Hindlimb muscle (tissue), 1 donor: ENCODE measurements around the gene CELA3B. TPM values are rescaled to one million over a fixed set of nuclear protein-coding genes. Genes with fewer than 3 reads are reported as not detected.
"Not testable (repeated sequence)": the region's sequence is repeated elsewhere in the genome, so short reads cannot be mapped to it uniquely, and the experiment has no call there.

Source experiments
- DNase-seq: peaks from one replicate; pipeline ENCODE4 v3.0.0-alpha.2; 2013
- polyA plus RNA-seq: library from polyadenylated mRNA; unstranded; fragments of 120-200 nt; gene quantifications from one replicate; pipeline ENCODE4 v1.2.1, GENCODE V29; 2013; ENCODE audit not compliant: insufficient read length

The CELA3B gene
- polyA plus RNA-seq, 1 donor: not detected

DNA sequence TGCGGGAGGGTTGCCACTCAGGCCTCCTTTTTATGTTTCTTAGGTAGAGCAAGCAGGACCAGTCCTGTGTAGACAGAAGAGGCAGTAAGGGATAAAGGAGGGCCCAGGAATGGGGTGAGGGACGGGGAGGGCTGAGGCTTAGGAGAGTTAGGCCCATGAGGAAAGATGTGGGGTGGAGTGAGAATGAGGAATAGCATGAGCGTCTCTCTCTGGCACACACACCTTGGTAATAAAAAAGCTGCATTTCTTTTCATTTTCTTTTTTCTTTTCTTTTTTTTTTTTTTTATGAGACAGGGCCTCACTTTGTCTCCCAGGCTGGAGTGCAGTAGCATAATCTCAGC lies 32.1 kb upstream of the CELA3B start:
- DNase-seq: no peak

GRCh38 chr1:21946836-21947587 lies 29.8 kb upstream of the CELA3B start:
- no peak for DNase-seq

- DNase-seq: no peak
Measured at GRCh38 chr1:21950734-21951133, 26.1 kb upstream of the CELA3B start.

DNA sequence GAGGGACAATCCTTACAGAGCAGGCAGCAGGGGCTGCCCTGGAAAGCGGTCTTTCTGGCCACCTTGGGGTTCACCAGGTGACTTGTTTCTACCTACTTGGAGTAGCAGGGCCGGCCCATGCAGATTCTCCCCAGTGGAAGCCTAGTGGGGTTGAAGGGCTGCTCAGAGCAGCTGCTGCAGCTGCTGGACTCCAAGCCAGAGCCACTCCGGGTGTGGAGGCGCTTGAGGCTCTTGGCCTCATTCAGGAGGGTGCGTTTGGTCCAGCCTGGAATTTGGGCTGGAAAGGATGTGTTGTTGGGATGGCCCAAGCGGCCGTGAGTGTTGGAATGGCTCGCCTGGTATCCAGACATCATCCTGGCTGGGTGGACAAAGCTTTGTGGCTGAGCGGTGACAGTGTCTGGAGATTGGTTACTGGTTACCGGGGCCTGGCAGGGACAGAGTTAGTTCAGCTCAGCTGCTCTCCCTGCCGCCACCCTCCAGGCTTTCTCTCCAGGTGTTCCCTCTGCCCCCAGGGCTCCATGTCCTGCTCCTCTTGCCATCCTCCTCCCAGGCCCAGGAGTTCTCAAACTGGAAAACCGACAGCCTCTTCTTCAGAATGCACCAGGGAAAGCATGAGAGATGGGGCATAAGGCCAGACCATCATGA lies 25.5 kb upstream of the CELA3B start:
- DNase-seq: no peak

DNA sequence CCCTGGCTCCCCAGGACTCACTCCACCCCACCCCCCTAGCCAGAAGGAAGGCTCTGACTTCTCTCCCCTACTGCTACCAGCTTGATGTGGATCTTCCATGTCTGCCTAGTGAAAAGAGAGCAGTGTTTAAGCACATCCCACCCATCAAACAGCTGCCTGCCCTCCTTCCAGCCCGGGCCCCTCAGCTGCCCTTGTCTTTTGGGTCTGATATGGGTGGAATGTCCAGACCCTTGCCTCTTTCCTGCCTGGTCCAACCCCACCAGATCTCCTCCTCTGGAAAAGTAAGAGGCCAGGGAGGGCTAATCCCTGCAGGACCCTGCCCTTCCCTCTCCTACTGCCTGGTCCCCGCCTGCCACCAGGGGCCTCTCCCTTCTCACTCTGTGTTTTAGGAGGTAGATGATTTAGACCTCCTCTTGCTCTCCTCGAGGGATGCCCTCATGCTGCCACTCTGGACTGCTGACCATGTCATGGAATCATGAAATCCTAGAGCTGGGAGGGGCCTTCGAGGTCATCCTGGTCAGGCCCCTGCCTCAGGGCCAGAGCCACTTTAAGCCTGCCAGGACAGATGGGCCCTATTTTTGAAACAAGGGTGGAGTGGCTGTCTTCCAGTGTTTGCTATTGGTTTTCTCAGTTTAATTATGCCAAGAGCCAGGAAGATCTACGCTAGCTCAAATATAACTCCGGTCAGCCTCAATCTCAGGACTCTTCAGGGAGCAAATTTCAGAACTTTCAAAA lies 23.9 kb upstream of the CELA3B start:
- no peak for DNase-seq

DNA sequence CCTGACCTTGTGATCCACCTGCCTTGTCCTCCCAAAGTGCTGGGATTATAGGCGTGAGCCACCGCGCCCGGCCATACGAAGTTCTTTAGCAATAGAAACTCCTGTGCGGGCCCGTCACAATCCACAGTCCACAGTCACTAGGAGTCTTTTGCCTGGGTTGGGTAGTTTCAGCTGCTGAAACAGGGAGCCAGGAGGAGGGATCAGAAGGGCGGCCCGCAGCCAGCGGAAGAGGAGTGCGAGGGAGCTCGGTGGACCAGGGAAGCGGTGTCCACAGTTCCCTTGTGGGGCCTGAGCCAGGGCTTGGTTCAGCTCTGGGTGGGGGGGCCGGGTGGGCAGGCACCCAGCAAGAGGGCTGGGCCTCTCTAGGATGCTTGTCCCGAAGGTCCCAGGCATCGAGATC lies 21.8 kb upstream of the CELA3B start:
- DNase-seq: no peak

DNA sequence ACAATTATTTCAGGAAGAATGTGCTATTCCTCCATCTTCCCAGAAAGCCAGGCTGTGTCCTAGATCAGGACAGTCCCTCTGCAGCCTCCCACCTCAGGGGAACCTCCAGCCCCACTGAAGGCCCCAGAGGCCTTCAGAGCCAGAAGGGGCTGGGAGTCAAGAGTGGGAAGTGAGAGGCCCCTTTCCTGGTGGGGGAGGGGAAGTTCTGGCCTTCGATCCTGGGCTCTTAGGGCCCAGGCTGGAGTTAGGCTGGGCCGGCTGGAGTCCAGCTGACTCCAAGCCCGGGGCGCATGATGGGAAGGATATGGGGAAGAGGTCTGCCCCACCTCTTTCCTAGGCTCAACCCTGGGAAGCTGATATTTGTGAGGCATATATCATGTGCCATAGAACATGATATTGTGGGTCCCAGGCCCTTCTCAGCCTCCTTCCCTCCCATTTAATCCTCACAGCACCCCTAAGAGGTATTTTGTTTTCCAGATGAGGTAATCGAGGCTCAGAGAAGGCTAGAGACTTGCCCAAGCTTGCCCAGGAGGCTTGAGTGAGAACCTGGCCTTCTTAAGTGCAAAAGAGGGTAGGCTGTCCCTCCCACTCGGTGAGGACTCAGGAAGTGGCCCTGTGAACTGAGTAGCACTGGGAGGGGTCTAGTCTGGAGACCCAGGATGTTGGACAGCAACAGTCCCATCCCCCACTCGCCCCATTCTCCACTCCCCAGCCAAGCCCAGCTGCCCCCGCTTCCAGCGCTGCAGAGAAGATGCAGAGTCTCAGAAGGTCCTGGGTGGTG lies 21.1 kb upstream of the CELA3B start:
- no peak for DNase-seq

DNA sequence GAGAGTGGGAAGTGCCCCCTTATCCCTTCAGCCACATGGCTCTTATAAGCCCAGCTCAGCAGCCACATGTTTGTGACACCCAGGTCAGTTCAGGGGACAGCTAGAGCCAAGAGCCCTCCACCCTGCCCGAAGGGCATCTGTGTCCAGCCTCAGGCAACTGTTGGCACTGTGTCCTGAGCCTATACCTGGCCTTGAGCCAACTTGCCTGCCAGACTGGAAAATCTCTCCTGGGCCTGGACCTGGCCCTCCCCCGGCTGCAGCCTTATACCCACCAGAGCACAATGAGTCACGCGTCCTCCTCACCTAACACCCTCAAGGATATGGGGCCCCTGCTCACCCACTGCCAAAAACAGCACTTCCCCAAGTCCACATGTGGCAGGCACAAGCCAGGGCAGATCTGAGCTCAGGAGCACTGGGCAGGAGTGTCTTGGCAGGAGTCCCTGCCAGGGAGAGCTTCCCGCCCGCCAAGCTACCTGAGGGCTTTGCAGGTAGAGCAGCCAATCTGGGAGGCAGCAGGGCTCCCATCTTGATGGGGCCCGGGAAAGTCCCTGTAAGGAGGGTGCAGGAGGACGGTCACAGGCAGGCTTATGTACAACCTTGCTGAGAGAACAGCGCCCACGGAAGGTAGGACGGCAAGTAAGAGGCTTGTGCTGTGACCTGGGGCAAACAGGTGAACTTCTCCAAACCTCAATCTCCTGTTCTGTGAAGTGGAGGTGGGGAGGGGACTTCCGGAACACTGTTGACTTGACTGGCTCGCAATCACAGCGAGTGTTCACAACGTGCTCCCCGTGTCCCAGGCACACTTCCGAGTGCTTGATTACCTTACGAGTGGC lies 19.9 kb upstream of the CELA3B start:
- DNase-seq: no peak

- DNase-seq: no peak
Measured at GRCh38 chr1:21961337-21961736, 15.5 kb upstream of the CELA3B start.

GRCh38 chr1:21961799-21962198 lies 15.0 kb upstream of the CELA3B start:
- DNase-seq: no peak

DNA sequence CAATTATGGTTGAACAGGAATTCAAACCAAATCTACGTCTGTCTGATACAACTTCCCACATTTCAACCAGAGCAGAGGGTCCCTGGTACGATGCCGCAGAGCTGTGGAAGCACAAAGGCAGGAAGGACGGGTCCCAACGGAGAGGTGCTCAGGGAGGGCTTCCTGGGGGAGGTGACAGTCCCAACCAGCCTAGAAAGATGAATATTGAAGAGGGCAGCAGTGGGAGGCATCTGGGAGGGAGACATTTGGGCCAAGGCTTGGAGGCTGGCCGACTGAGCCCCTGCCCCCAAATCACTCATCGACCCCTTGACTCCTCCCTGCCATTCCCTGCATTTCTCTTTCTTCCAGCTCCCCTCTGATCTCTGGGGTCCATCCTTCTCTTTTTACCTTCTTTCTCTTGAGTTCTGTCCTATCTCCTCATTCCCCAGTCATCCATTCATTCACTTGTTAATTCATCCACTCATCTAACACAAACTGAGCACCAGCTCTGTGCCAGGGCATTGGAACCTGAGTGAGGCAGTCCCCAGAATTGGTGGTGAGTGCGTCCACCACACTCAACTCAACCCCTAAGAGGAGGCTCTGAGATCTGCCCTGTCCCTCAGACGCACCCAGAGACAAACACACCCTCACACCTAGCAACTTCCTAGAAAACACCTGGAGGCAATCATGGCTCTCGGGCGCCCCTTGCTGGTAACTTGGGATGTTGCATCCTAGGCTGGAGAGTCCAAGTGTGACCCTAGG lies 13.2 kb upstream of the CELA3B start:
- peak; percentile 66 for DNase-seq

DNA sequence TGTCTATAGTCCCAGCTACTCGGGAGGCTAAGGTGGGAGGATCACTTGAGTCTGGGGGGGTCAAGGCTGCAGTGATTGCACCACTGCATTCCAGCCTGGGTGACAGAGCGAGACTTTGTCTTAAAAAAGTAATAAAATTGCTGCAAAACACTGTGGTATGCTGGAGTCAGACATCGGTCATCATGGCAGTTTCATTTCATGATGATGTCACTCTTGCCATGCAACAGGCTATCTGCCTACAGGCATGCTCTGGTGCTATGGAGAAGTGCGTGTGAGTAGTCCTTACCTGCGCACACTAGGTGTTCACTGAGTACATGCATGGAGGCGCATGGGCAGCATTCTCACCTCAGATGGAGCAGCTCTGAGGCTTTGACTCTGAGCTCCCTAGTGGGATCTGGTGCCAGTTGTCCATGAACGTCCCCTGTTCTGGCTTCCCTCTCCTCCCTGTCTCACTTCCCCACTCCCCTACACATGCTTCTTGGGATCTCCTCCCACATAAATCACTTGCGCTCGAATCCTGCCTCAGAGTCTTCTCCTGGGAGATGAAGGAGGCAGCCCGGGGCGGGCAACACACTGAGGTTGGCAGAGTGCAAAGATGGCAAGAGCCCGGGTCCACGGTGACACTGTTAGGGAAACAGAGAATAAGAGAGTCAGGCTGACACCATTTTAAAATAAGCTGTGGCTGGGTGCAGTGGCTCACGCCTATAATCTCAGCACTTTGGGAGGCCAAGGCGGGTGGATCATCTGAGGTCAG lies 10.4 kb upstream of the CELA3B start:
- no peak for DNase-seq

- DNase-seq: not testable (repeated sequence)
Measured at GRCh38 chr1:21967216-21967615, 9.6 kb upstream of the CELA3B start.

- not testable (repeated sequence) for DNase-seq
Measured at GRCh38 chr1:21969066-21969465, 7.8 kb upstream of the CELA3B start.

DNA sequence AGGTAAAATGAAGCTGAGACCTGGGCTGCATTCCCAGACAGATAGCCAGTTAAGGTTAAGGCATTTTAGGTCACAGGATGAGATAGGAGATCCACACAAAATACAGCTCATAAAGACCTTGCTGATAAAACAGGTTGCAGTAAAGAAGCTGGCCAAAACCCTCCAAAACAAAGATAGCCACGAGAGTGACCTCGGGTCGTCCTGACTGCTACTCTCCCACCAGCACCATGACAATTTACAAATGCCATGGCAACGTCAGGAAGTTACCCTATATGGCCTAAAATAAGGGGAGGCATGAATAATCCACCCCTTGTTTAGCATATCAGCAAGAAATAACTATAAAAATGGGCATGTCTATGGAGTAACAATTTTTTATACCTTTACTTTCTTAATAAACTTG lies 6.3 kb upstream of the CELA3B start:
- DNase-seq: not testable (repeated sequence)

- DNase-seq: not testable (repeated sequence)
Measured at GRCh38 chr1:21972973-21973441, 3.8 kb upstream of the CELA3B start.

DNA sequence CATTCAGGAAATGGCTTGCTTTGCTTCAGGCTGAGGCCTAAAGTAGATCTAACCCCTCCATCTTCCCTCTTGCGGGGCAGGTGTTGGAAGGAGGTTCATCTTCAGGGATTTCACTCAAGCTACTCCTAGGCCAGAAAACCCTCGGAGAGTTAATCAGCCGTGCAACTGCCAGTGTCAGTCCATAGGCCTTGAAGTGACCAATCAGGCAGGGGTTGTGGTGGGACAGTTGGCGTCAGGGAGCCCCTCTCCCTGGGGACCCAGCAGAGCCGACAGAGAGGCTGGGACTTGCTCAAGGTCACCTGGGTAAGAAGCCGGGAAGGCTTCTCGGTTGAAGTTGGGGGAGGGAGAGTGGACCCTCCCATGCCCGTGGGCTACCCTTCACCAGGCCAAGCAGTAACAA lies 2.9 kb upstream of the CELA3B start:
- DNase-seq: not testable (repeated sequence)

- DNase-seq: not testable (repeated sequence)
Measured at GRCh38 chr1:21974699-21975098, 2.1 kb upstream of the CELA3B start.

- not testable (repeated sequence) for DNase-seq
Measured at GRCh38 chr1:21975296-21975695, 1.5 kb upstream of the CELA3B start.

- DNase-seq: not testable (repeated sequence)
Measured at GRCh38 chr1:21978209-21978608, 1.4 kb downstream of the CELA3B start.
